IPS-18c (cell line): ENCODE measurements around the gene PPP4R3C.
A peak's percentile ranks its signal among the peaks of the same experiment; 100 is the strongest.
"Not testable (repeated sequence)": the region's sequence is repeated elsewhere in the genome, so short reads cannot be mapped to it uniquely, and the experiment has no call there.

Experiments used
- H3K4me3 ChIP-seq: 2 replicates; pipeline ENCODE4 v1.7.0; 2013; ENCODE audit warnings: low read depth, mild to moderate bottlenecking, low read length, moderate library complexity; ENCODE audit not compliant: insufficient read depth
- H3K9me3 ChIP-seq: one replicate; pipeline ENCODE4 v1.6.1; 2013; ENCODE audit warnings: mild to moderate bottlenecking, low read length, moderate library complexity; ENCODE audit not compliant: control insufficient read depth, insufficient read depth

The PPP4R3C gene

GRCh38 chrX:27463187-27463586 lies at the start of gene PPP4R3C:
Gene PPP4R3C, minus strand, starts transcription at chrX:27463341. Its CDS starts 45 bp downstream, at chrX:27463296.
- H3K4me3 ChIP-seq: no peak within 1 kb of the TSS
- peaks cover 9% of the 10 kb centered on the region for H3K9me3 ChIP-seq

- H3K4me3 ChIP-seq: no peak overlapping the region
- H3K9me3 ChIP-seq: peaks cover 2% of the 10 kb centered on the region
Measured at GRCh38 chrX:27491397-27491796, 28.3 kb upstream of the PPP4R3C start.

GRCh38 chrX:27466051-27466450 lies 2.9 kb upstream of the PPP4R3C start:
- peaks cover 9% of the 10 kb centered on the region for H3K9me3 ChIP-seq
- no peak overlapping the region for H3K4me3 ChIP-seq

GRCh38 chrX:27465036-27465435 lies 1.9 kb upstream of the PPP4R3C start:
- H3K4me3 ChIP-seq: no peak overlapping the region

GRCh38 chrX:27459129-27459528 lies 4.0 kb downstream of the PPP4R3C start:
- H3K9me3 ChIP-seq, H3K4me3 ChIP-seq: not testable (repeated sequence)

More at GRCh38 chrX:27465036-27465435, 1.9 kb upstream of the PPP4R3C start:
- peaks cover 6% of the 10 kb centered on the region for H3K9me3 ChIP-seq

- H3K4me3 ChIP-seq, H3K9me3 ChIP-seq: not testable (repeated sequence)
Measured at GRCh38 chrX:27458544-27458943, 4.6 kb downstream of the PPP4R3C start.

- Histone ChIP-seq H3K9me3 (no peaks in the 10 kb centered on the region), H3K4me3 (no peak overlapping the region)
Measured at GRCh38 chrX:27451324-27451723, 11.8 kb downstream of the PPP4R3C start.

GRCh38 chrX:27446423-27446822 lies 16.7 kb downstream of the PPP4R3C start:
- H3K9me3 ChIP-seq: peaks cover 9% of the 10 kb centered on the region

GRCh38 chrX:27445438-27445837 lies 17.7 kb downstream of the PPP4R3C start:
- H3K9me3 ChIP-seq: peaks cover 9% of the 10 kb centered on the region
- H3K4me3 ChIP-seq: no peak overlapping the region

More at GRCh38 chrX:27446423-27446822, 16.7 kb downstream of the PPP4R3C start:
- no peak overlapping the region for H3K4me3 ChIP-seq

GRCh38 chrX:27444093-27444908 lies 18.8 kb downstream of the PPP4R3C start:
- H3K9me3 ChIP-seq: peaks cover 9% of the 10 kb centered on the region
- H3K4me3 ChIP-seq: 0 out of 2 replicates have a peak overlapping the region, but pooled peaks have one; percentile 3

- not testable (repeated sequence) for H3K9me3 ChIP-seq, H3K4me3 ChIP-seq
Measured at GRCh38 chrX:27442392-27442791, 20.7 kb downstream of the PPP4R3C start.

GRCh38 chrX:27439771-27440170 lies 23.4 kb downstream of the PPP4R3C start:
- no peak overlapping the region for H3K4me3 ChIP-seq
- peaks cover 9% of the 10 kb centered on the region for H3K9me3 ChIP-seq

- H3K4me3 ChIP-seq: no peak overlapping the region
- H3K9me3 ChIP-seq: peaks cover 8% of the 10 kb centered on the region
Measured at GRCh38 chrX:27438937-27439336, 24.2 kb downstream of the PPP4R3C start.

GRCh38 chrX:27435031-27435430 lies 28.1 kb downstream of the PPP4R3C start:
- Histone ChIP-seq H3K4me3 (no peak overlapping the region), H3K9me3 (no peaks in the 10 kb centered on the region)
